HepG2 (cell line): ENCODE measurements around the gene SLC25A22. TPM values are rescaled to one million over a fixed set of nuclear protein-coding genes. Genes with fewer than 3 reads are reported as not detected.

Experiments
- ARID2 ChIP-seq: sonication (generic); formaldehyde crosslinking; IDR thresholded peaks from 2 replicates; pipeline ENCODE4 v1.8.1; 2022; ENCODE audit warnings: mild to moderate bottlenecking, missing genetic modification reagents, borderline replicate concordance
- CREB1 ChIP-seq, 2 experiments: fragments of 450-650 bp in 1 of 2; IDR thresholded peaks; 2 replicates each; pipeline ENCODE4 v1.6.1; 2016 to 2017; ENCODE audit warnings: control low read depth in 1 of 2, mild to moderate bottlenecking in 1 of 2, missing compliant biosample characterization in 1 of 2, missing genetic modification characterization in 1 of 2
- FOXO4 ChIP-seq: sonication (generic); formaldehyde crosslinking; conservative IDR thresholded peaks from 2 replicates; pipeline ENCODE4 v1.8.1; 2023; ENCODE audit warnings: missing genetic modification reagents
- GATA4 ChIP-seq: sonication (generic); IDR thresholded peaks from 2 replicates; pipeline ENCODE4 v1.6.1; 2016; ENCODE audit warnings: antibody characterized with exemption, low read depth, borderline replicate concordance
- GPN1 ChIP-seq: sonication (generic); formaldehyde crosslinking; IDR thresholded peaks from 2 replicates; pipeline ENCODE4 v1.5.1; 2020; ENCODE audit warnings: missing genetic modification reagents, borderline replicate concordance
- MBNL3 ChIP-seq: fragments of 250-450 bp; sonication (Bioruptor Pico); conservative IDR thresholded peaks from 2 replicates; pipeline ENCODE4 v1.8.0; 2022; ENCODE audit warnings: mild to moderate bottlenecking, inconsistent platforms
- MXD1 ChIP-seq: sonication (generic); formaldehyde crosslinking; IDR thresholded peaks from 2 replicates; pipeline ENCODE4 v1.4.0; 2020; ENCODE audit warnings: mild to moderate bottlenecking, missing genetic modification reagents
- MXD4 ChIP-seq: IDR thresholded peaks from 2 replicates; pipeline ENCODE4 v1.6.1; 2016; ENCODE audit warnings: mild to moderate bottlenecking, missing biosample characterization, missing genetic modification reagents
- NKX3-1 ChIP-seq: sonication (generic); formaldehyde crosslinking; IDR thresholded peaks from 2 replicates; pipeline ENCODE4 v1.5.0; 2020; ENCODE audit warnings: missing genetic modification reagents
- RXRA ChIP-seq: sonication (generic); formaldehyde crosslinking; IDR thresholded peaks from 2 replicates; pipeline ENCODE4 v1.5.1; 2020; ENCODE audit warnings: missing genetic modification reagents
- SYNCRIP ChIP-seq: fragments of 200-400 bp; formaldehyde crosslinking; IDR thresholded peaks from 2 replicates; pipeline ENCODE4 v1.6.1; 2018; ENCODE audit warnings: mild to moderate bottlenecking, low read depth, low read length; ENCODE audit not compliant: insufficient read depth
- TEF ChIP-seq: sonication (generic); formaldehyde crosslinking; IDR thresholded peaks from 2 replicates; pipeline ENCODE4 v1.5.0; 2020; ENCODE audit warnings: missing genetic modification reagents
- THAP9 ChIP-seq: sonication (generic); formaldehyde crosslinking; IDR thresholded peaks from 2 replicates; pipeline ENCODE4; 2020; ENCODE audit warnings: missing genetic modification reagents, mild to moderate bottlenecking, borderline replicate concordance
- ZIK1 ChIP-seq: sonication (generic); formaldehyde crosslinking; IDR thresholded peaks from 2 replicates; pipeline ENCODE4 v1.5.0; 2020; ENCODE audit warnings: mild to moderate bottlenecking, low read depth, missing genetic modification reagents, borderline replicate concordance
- ZNF18 ChIP-seq: sonication (generic); formaldehyde crosslinking; IDR thresholded peaks from 2 replicates; pipeline ENCODE4 v1.8.0; 2022; ENCODE audit warnings: mild to moderate bottlenecking, missing genetic modification reagents; ENCODE audit not compliant: insufficient replicate concordance
- ZNF253 ChIP-seq: sonication (generic); formaldehyde crosslinking; IDR thresholded peaks from 2 replicates; pipeline ENCODE4 v1.8.0; 2022; ENCODE audit warnings: mild to moderate bottlenecking, missing genetic modification reagents, borderline replicate concordance
- ZNF382 ChIP-seq: sonication (generic); formaldehyde crosslinking; IDR thresholded peaks from 2 replicates; pipeline ENCODE4 v1.5.0; 2020; ENCODE audit warnings: missing genetic modification reagents, mild to moderate bottlenecking, borderline replicate concordance
- ZNF414 ChIP-seq: sonication (generic); formaldehyde crosslinking; IDR thresholded peaks from 2 replicates; pipeline ENCODE4 v1.5.0; 2020; ENCODE audit warnings: missing genetic modification reagents
- ZNF564 ChIP-seq: sonication (generic); formaldehyde crosslinking; IDR thresholded peaks from 2 replicates; pipeline ENCODE4 v1.8.1; 2023; ENCODE audit warnings: mild to moderate bottlenecking, missing genetic modification reagents
- ZSCAN25 ChIP-seq: sonication (generic); formaldehyde crosslinking; IDR thresholded peaks from 2 replicates; pipeline ENCODE4 v1.8.0; 2022; ENCODE audit warnings: mild to moderate bottlenecking, missing genetic modification reagents
- polyA plus RNA-seq, 8 experiments: library from polyadenylated mRNA; depleted of rRNA in 3 of 8; stranded (reverse) in 7 of 8; unstranded in 1 of 8; fragments of >200 nt; fragmentation: Illumina TruSeq in 4 of 8; extraction: Trizol in 4 of 8; gene quantifications; 2 replicates each; pipeline versions ENCODE4 v1.2.1 to v1.2.3, GENCODE V29; 2011 to 2016; ENCODE audit warnings: low read depth in 4 of 8, missing spikeins in 1 of 8, mixed read lengths in 1 of 8; ENCODE audit not compliant: insufficient read depth in 1 of 8
- total RNA-seq, 5 experiments: library from RNA; depleted of rRNA; stranded (reverse); fragments of >200 nt; fragmentation: Illumina TruSeq; extraction: Trizol; gene quantifications; 2 replicates each; pipeline ENCODE4 v1.2.3, GENCODE V29; 2016; ENCODE audit warnings: low read depth in 1 of 5

The SLC25A22 gene
- total and polyA plus RNA-seq, 2 of the 13 experiments (the other 11 are each of a cell fraction or from before 2014, with no cell fraction given): 12.4 to 19.2 TPM

- TF ChIP-seq ZNF18 (CRISPR knock-in tag) (peak; percentile 91), NKX3-1 (CRISPR knock-in tag) (0 out of 2 replicates have a peak, but pooled peaks have one; percentile 7), RXRA (CRISPR knock-in tag) (peak; percentile 77), ZNF253 (CRISPR knock-in tag) (peak; percentile 44; the same call in 1 of the 2 replicates), MBNL3 (no peak), SYNCRIP (no peak), THAP9 (peak; percentile 96), TEF (no peak), CREB1 (IDR thresholded peaks at IDR 0.05) (peak; percentile 100), CREB1 (CRISPR knock-in tag; IDR thresholded peaks at IDR 0.05) (peak; percentile 98), ZNF414 (CRISPR knock-in tag) (no peak; the same call in 1 of the 2 replicates), MXD1 (CRISPR knock-in tag) (peak; percentile 95), ZSCAN25 (CRISPR knock-in tag) (peak; percentile 94), FOXO4 (CRISPR knock-in tag) (no peak), ZNF564 (CRISPR knock-in tag) (peak; percentile 35), GATA4 (no peak), ZIK1 (CRISPR knock-in tag) (peak; percentile 87), MXD4 (CRISPR knock-in tag) (peak; percentile 92), GPN1 (CRISPR knock-in tag) (no peak), ARID2 (CRISPR knock-in tag) (peak; percentile 55; the same call in 1 of the 2 replicates), ZNF382 (CRISPR knock-in tag) (no peak)
Measured at GRCh38 chr11:809287-810039, 11.4 kb upstream of the SLC25A22 start, which contains the start of gene RPLP2 (continued).
